ENCODE results near the gene DDX47. TPM values are rescaled to one million over a fixed set of nuclear protein-coding genes. Genes with fewer than 3 reads are reported as not detected.

Gene DDX47
- 57.7 and 88.9 TPM in 2 replicates for total RNA-seq

DNA sequence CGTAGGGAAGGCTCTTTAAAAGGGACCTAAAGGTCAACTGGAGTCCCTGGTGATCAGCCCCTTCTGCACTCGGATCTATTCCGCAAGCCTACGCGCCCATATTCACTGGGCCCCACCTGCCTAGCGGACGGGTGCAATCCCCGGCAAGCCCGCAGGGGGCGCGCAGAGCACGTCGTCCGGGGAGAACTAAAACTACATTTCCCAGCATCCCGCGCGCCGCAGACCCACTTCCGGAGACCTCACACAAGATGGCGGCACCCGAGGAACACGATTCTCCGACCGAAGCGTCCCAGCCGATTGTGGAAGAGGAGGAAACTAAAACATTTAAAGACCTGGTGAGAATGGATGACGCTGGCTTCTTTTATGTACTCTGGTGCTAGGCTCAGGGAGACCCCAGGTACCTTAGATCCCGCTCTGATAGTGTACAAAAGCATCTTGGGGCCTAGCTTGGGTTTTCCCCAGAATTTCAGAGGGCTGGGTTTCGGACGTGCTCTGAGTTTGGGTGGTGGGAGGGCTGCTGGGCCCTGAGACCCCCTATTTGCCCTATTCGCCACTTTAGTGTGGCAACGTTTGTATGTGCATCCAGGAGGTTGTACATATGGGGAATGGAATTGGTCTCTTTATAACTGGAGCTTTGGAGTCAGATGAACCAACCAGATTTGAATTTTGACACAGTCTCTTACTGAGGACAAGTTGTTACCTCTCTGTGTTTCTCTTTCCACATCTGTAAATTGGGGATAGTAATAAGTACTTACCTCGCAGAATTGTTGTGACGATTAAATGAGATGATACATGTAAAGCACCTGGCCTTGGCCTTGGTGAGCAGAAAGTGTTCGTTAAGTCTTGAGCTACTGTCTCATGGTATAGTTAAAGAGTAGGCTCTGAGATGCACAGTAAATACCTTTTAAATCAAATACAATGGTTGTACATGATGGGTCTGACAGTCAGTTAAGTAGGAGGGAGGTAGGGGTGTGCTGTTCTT is at the start of gene DDX47:
DDX47 (plus strand) TSS at position 227 of the 982 bp plus-strand sequence; CDS start at position 249, 22 bp downstream.

DNA sequence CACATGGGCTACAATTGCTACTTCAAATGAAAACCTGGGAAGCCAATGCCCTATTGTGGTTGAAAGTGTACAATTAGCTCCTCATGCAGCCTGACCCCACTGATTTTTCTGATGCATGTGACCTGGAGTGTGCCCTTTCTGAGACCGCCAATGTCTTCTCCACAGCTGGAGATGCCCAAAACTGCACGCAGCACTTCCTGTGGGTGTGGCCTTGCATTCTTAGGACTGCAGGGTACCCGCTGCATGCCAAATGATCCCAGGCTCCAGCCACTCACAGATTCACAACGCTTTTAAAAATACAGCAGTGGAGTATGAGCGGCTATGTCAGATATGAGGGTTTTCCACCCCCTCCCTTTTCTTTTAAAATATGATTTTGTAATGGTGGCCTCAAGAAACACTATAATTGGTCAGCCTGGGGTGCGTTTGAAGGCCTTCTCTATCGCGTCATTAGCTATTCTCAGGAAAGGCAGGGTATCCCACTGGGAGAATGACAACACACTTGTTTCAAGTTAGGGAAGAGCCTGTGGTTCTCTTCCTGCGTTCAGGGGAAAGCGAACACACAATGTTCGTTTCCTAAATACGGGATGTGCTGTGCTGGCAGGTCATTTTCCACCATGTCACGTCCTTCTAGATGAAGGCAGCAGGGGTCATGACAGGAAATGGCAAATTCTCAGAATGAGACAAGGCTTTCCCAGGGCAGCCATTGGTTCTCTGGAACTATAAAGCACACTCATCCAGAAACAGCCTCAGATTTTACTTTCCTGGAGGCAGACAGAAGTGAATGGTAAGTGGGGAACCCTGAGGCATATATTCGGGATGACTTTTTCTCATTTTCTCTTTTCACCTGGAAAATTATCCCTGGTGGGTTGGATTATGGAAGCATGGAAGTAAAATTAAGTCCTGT is 28.0 kb upstream of the DDX47 start, which contains the start of gene APOLD1:
APOLD1 (plus strand) TSS at position 749 of the 904 bp plus-strand sequence; CDS start at position 782, 33 bp downstream.

Small RNA genes within 50 kb of the gene (small RNA-seq; reads per million reads assigned to genes)
- gene AC007215.1 (not detected), gene MIR613 (not detected)

Other genes with a start within 250 kb of the DDX47 start
- 5.1 and 12.4 TPM in 2 replicates for gene CREBL2, start 201.5 kb upstream of the DDX47 start, total RNA-seq
- under 0.01 TPM in 1 of 2 replicates, not detected in the other for gene GPR19, start 117.2 kb upstream of the DDX47 start, total RNA-seq
- gene CDKN1B, start 96.0 kb upstream of the DDX47 start, total RNA-seq = 35.1 and 47.5 TPM in 2 replicates
- gene APOLD1, start 27.7 kb upstream of the DDX47 start, total RNA-seq = 2.4 and 4.0 TPM in 2 replicates
- gene GPRC5A, start 78.2 kb downstream of the DDX47 start, total RNA-seq = 34.2 and 41.6 TPM in 2 replicates
- gene GPRC5D, start 138.8 kb downstream of the DDX47 start, total RNA-seq = 0.22 TPM in 1 of 2 replicates, not detected in the other
- 11.7 and 28.7 TPM in 2 replicates for gene HEBP1, start 186.9 kb downstream of the DDX47 start, total RNA-seq
- gene FAM234B, start 231.0 kb downstream of the DDX47 start, total RNA-seq = 5.9 and 6.2 TPM in 2 replicates

Measured in placental epithelial cell (primary cell).